Mesenchymal stem cell (in vitro differentiated cells and primary cell): ENCODE data around the gene COL25A1.
A peak's percentile ranks its signal among the peaks of the same experiment; 100 is the strongest.

Experiments
- DNase-seq: peaks from one replicate; pipeline ENCODE4 v3.0.0-alpha.2; 2013
- H2AFZ ChIP-seq: one replicate; pipeline ENCODE4 v1.6.1; 2013; ENCODE audit warnings: low read depth, mild to moderate bottlenecking, control low read depth, inconsistent platforms, low read length, moderate library complexity
- H2AK5ac ChIP-seq: 2 replicates; pipeline ENCODE4 v1.6.1; 2013; ENCODE audit warnings: low read length, moderate library complexity, mild to moderate bottlenecking, inconsistent platforms; ENCODE audit not compliant: severe bottlenecking
- H2BK120ac ChIP-seq: one replicate; pipeline ENCODE4 v1.6.1; 2013; ENCODE audit warnings: low read depth, mild to moderate bottlenecking, inconsistent platforms, low read length, moderate library complexity
- H2BK12ac ChIP-seq, 2 experiments: one replicate each; pipeline ENCODE4 v1.6.1; 2013; ENCODE audit warnings: inconsistent platforms in 2 of 2, low read length in 2 of 2, mild to moderate bottlenecking in 2 of 2, moderate library complexity in 2 of 2, control low read depth in 1 of 2
- H2BK15ac ChIP-seq: one replicate; pipeline ENCODE4 v1.6.1; 2013; ENCODE audit warnings: mild to moderate bottlenecking, low read depth, inconsistent platforms; ENCODE audit not compliant: poor library complexity, severe bottlenecking
- H2BK5ac ChIP-seq: 2 replicates; pipeline ENCODE4 v1.6.1; 2013; ENCODE audit warnings: low read depth, mild to moderate bottlenecking, low read length, control low read depth, inconsistent platforms; ENCODE audit not compliant: poor library complexity, severe bottlenecking
- H3K14ac ChIP-seq, 2 experiments: one replicate each; pipeline ENCODE4 v1.6.1; 2013; ENCODE audit warnings: inconsistent platforms in 2 of 2, low read length in 2 of 2, control low read depth in 1 of 2, mild to moderate bottlenecking in 1 of 2, moderate library complexity in 1 of 2
- H3K18ac ChIP-seq, 2 experiments: one replicate each; pipeline ENCODE4 v1.6.1; 2013; ENCODE audit warnings: inconsistent platforms in 2 of 2, low read length in 2 of 2, control low read depth in 1 of 2, low read depth in 1 of 2, mild to moderate bottlenecking in 1 of 2
- H3K23ac ChIP-seq, 2 experiments: one replicate each; pipeline ENCODE4 v1.6.1; 2013; ENCODE audit warnings: inconsistent platforms in 2 of 2, low read length in 2 of 2, mild to moderate bottlenecking in 2 of 2, moderate library complexity in 2 of 2, control low read depth in 1 of 2
- H3K27ac ChIP-seq: 2 replicates; pipeline ENCODE4 v1.5.1; 2013; ENCODE audit warnings: mild to moderate bottlenecking, moderate library complexity, low read length, control low read depth, inconsistent platforms; ENCODE audit not compliant: poor library complexity, severe bottlenecking
- H3K27me3 ChIP-seq, 2 experiments: 2 replicates each; pipeline versions ENCODE4 v1.6.1 to v1.7.0; 2013; ENCODE audit warnings: low read length in 2 of 2, mild to moderate bottlenecking in 2 of 2, moderate library complexity in 2 of 2, control low read depth in 1 of 2, inconsistent platforms in 1 of 2; ENCODE audit not compliant: control insufficient read depth in 1 of 2, insufficient read depth in 1 of 2
- H3K36me3 ChIP-seq, 2 experiments: 2 replicates each; pipeline versions ENCODE4 v1.6.1 to v1.7.0; 2013; ENCODE audit warnings: low read length in 2 of 2, control low read depth in 1 of 2, inconsistent platforms in 1 of 2, low read depth in 1 of 2, mild to moderate bottlenecking in 1 of 2; ENCODE audit not compliant: insufficient read depth in 2 of 2, control insufficient read depth in 1 of 2
- H3K4ac ChIP-seq, 2 experiments: one replicate each; pipeline ENCODE4 v1.6.1; 2013; ENCODE audit warnings: inconsistent platforms in 2 of 2, low read length in 2 of 2, mild to moderate bottlenecking in 2 of 2, moderate library complexity in 2 of 2, control low read depth in 1 of 2, low read depth in 1 of 2
- H3K4me1 ChIP-seq: 2 replicates; pipeline ENCODE4 v1.6.1; 2013; ENCODE audit warnings: low read depth, low read length, control low read depth; ENCODE audit not compliant: control insufficient read depth, insufficient read depth
- H3K4me2 ChIP-seq: 2 replicates; pipeline ENCODE4 v1.6.1; 2013; ENCODE audit warnings: low read length, mild to moderate bottlenecking, inconsistent platforms; ENCODE audit not compliant: poor library complexity, severe bottlenecking
- H3K4me3 ChIP-seq, 2 experiments: 2 replicates each; pipeline versions ENCODE4 v1.5.1 to v1.7.0; 2013; ENCODE audit warnings: low read length in 2 of 2, mild to moderate bottlenecking in 2 of 2, control low read depth in 1 of 2, low read depth in 1 of 2; ENCODE audit not compliant: insufficient read depth in 1 of 2
- H3K79me1 ChIP-seq: replicated peaks from 2 replicates; pipeline ENCODE4 v1.6.1; 2013; ENCODE audit warnings: mild to moderate bottlenecking, control low read depth, low read length, inconsistent platforms; ENCODE audit not compliant: poor library complexity, severe bottlenecking
- H3K9ac ChIP-seq: 2 replicates; pipeline ENCODE4 v1.7.0; 2013; ENCODE audit warnings: mild to moderate bottlenecking, low read length, moderate library complexity
- H3K9me3 ChIP-seq: 2 replicates; pipeline ENCODE4 v1.7.0; 2013; ENCODE audit warnings: mild to moderate bottlenecking, low read length; ENCODE audit not compliant: control insufficient read depth
- H4K8ac ChIP-seq: one replicate; pipeline ENCODE4 v1.6.1; 2013; ENCODE audit warnings: inconsistent platforms, mild to moderate bottlenecking, low read length, moderate library complexity
- H4K91ac ChIP-seq: one replicate; pipeline ENCODE4 v1.6.1; 2013; ENCODE audit warnings: mild to moderate bottlenecking, low read length, inconsistent platforms
- WGBS: methylation state at CpG from one replicate; pipeline ENCODE4 v1.1.7; 2013; ENCODE audit warnings: mixed read lengths; 5-methylcytosine and 5-hydroxymethylcytosine counted together

The COL25A1 gene

DNA sequence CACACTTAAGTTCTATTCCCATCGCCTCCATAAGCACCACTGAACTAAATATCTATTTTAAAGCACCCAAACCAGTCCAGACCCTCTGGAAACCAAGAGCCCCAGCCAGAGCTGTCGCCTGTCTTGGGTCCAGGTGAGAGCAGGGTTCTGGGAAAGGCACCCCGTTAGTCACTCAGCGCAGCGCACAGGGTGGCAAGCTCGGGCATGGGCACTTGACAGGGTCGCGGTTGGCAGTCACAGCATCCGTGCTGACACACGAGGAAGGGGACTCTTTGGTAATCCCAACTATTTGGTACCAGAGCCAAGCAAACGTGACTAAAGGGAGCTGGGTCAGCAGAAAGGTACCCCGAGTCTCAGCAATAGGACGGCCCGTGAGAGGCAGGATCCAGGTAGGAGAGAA is 515.4 kb downstream of the COL25A1 start:
- no peak overlapping the region for H3K14ac ChIP-seq
- H3K18ac ChIP-seq: no peak overlapping the region
- H3K27me3 ChIP-seq: no peaks in the 10 kb centered on the region
- no peak overlapping the region for H2BK120ac ChIP-seq
- no peak overlapping the region for H4K8ac ChIP-seq
- no peaks in the 10 kb centered on the region for H3K9me3 ChIP-seq
- H3K27ac ChIP-seq: no peak overlapping the region
- H3K23ac ChIP-seq: no peak overlapping the region
- no peak overlapping the region for H4K91ac ChIP-seq
- no peaks in the 10 kb centered on the region for H3K4me1 ChIP-seq
- H2AK5ac ChIP-seq: no peak overlapping the region
- no peak overlapping the region for H3K4me3 ChIP-seq
- H2BK5ac ChIP-seq: no peak overlapping the region
- no peak overlapping the region for H2BK15ac ChIP-seq
- no peak overlapping the region for H3K9ac ChIP-seq
- DNase-seq: no peak
- no peaks in the 10 kb centered on the region for H3K36me3 ChIP-seq
- 93% methylated on average over 14 of the region's 14 CpGs for WGBS
- H2BK12ac ChIP-seq: no peak overlapping the region
- H3K4me2 ChIP-seq: no peak overlapping the region
- no peaks in the 10 kb centered on the region for H3K79me1 ChIP-seq
- no peak overlapping the region for H2AFZ ChIP-seq
- no peak overlapping the region for H3K4ac ChIP-seq

DNA sequence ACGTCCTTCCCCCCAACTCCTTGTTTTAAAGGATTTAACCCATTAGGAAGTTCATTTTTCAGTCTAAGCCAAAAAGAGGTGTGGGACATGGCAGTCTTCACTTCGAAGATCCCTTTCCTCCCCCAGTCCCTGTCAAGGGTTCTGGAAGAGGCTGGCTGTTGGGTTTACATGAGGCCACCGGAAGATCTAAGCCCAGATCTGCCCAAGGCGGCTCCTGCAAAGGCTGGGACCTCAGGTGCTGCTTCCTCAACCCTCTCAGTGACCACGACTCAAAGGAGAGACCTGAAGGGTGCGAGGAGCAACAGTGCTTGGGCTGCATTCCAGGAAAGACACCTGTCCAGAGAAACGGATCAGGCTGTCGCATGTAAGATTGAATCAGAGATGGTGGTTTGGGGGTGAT is 516.1 kb downstream of the COL25A1 start:
- no peak overlapping the region for H2AK5ac ChIP-seq

DNA sequence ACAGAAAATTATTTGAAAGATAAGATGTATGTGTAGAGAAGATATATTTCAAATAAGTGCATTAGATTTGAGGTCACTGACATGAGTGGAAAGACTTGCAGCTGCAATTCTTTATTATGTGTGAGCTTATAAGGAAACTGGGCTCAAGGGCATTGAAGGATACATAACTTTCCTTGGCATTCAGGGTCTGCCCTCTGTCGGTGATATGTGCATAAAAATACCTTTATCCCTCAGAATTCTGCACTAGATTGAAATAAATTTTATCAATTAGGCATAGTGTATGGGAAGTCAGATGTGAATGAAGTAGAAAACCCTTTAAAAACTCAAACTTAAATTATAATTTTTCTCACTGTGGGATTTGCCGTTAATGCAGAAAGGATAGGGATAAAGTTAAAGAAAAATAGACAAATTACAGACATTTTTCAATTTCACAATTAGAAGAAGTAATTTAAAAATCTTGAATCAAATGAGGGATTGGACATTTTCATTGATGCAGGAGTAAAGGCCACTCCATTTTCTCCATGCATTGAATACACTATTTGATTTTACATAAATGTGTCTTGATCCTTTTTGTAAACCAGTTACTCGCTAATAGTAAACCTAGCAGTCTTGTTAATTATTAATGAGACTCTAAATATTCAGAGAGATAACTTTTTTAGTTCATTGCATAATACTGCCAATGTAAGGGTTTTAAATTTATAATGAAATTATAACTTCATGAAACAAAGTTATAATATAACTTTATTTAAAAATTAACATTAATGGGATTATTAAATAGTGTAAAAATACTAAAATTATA is 518.6 kb downstream of the COL25A1 start:
- no peak overlapping the region for H3K18ac ChIP-seq
- H3K4me2 ChIP-seq: no peak overlapping the region
- no peaks in the 10 kb centered on the region for H3K27me3 ChIP-seq
- WGBS: no CpG with 5 or more reads among the region's 3 CpGs
- H3K14ac ChIP-seq: no peak overlapping the region
- no peak overlapping the region for H2AFZ ChIP-seq
- H3K79me1 ChIP-seq: no peaks in the 10 kb centered on the region
- H2BK12ac ChIP-seq: no peak overlapping the region
- no peak overlapping the region for H4K91ac ChIP-seq
- peak; percentile 12 for DNase-seq
- no peaks in the 10 kb centered on the region for H3K9me3 ChIP-seq
- no peak overlapping the region for H2AK5ac ChIP-seq
- H3K23ac ChIP-seq: no peak overlapping the region
- H3K27ac ChIP-seq: no peak overlapping the region
- H3K4me1 ChIP-seq: no peaks in the 10 kb centered on the region
- no peak overlapping the region for H2BK120ac ChIP-seq
- H2BK15ac ChIP-seq: no peak overlapping the region
- no peak overlapping the region for H3K9ac ChIP-seq
- no peak overlapping the region for H3K4ac ChIP-seq
- H4K8ac ChIP-seq: no peak overlapping the region
- no peak overlapping the region for H3K4me3 ChIP-seq
- H3K36me3 ChIP-seq: no peaks in the 10 kb centered on the region
- no peak overlapping the region for H2BK5ac ChIP-seq

More for the DNA sequence above, 516.1 kb downstream of the COL25A1 start:
- H3K4ac ChIP-seq: no peak overlapping the region
- H4K8ac ChIP-seq: no peak overlapping the region
- H3K36me3 ChIP-seq: no peaks in the 10 kb centered on the region
- no peak overlapping the region for H2BK120ac ChIP-seq
- H3K79me1 ChIP-seq: no peaks in the 10 kb centered on the region
- H3K4me2 ChIP-seq: no peak overlapping the region
- no peak overlapping the region for H3K9ac ChIP-seq
- no peaks in the 10 kb centered on the region for H3K27me3 ChIP-seq
- no peak overlapping the region for H2BK5ac ChIP-seq
- no peak overlapping the region for H2BK15ac ChIP-seq
- H3K18ac ChIP-seq: no peak overlapping the region
- 95% methylated on average over 7 of the region's 8 CpGs for WGBS
- no peaks in the 10 kb centered on the region for H3K9me3 ChIP-seq
- H3K4me1 ChIP-seq: no peaks in the 10 kb centered on the region
- no peak overlapping the region for H3K27ac ChIP-seq
- no peak overlapping the region for H3K23ac ChIP-seq
- no peak overlapping the region for H2BK12ac ChIP-seq
- no peak for DNase-seq
- H3K4me3 ChIP-seq: no peak overlapping the region
- no peak overlapping the region for H4K91ac ChIP-seq
- H2AFZ ChIP-seq: no peak overlapping the region
- no peak overlapping the region for H3K14ac ChIP-seq

DNA sequence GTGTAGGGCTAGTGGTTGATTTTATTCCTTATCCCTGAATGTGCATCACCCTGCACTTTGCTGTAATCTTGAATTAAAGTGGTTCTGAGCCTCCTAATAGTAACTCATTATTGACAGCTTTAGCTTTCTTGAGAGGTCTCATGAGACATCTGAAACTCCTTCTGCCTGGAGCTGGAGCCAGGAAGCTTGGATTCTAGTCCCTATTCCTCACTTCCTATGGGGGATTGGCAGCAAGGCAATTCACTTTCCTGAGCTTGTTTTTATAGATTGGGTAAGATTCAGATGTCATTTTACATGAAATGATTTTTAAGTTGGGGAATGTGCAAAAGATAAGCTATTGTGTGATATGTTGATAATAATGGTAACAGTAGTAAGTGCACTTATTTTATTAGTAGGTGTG is 522.5 kb downstream of the COL25A1 start:
- H2AK5ac ChIP-seq: no peak overlapping the region
- H3K27me3 ChIP-seq: no peaks in the 10 kb centered on the region
- H4K91ac ChIP-seq: no peak overlapping the region
- no peak for DNase-seq
- no peak overlapping the region for H3K4me3 ChIP-seq
- H2BK12ac ChIP-seq: no peak overlapping the region
- H3K9me3 ChIP-seq: no peaks in the 10 kb centered on the region
- H3K14ac ChIP-seq: no peak overlapping the region
- no peak overlapping the region for H3K27ac ChIP-seq
- no peaks in the 10 kb centered on the region for H3K4me1 ChIP-seq
- no peak overlapping the region for H2AFZ ChIP-seq
- H3K9ac ChIP-seq: no peak overlapping the region
- no peak overlapping the region for H3K4me2 ChIP-seq
- H3K36me3 ChIP-seq: no peaks in the 10 kb centered on the region
- H2BK120ac ChIP-seq: no peak overlapping the region
- no peak overlapping the region for H3K18ac ChIP-seq
- H2BK5ac ChIP-seq: no peak overlapping the region
- no peak overlapping the region for H3K23ac ChIP-seq
- H3K79me1 ChIP-seq: no peaks in the 10 kb centered on the region
- H2BK15ac ChIP-seq: no peak overlapping the region
- H4K8ac ChIP-seq: no peak overlapping the region
- H3K4ac ChIP-seq: no peak overlapping the region
